Measurements from ENCODE around the gene PLAGL1. TPM values are rescaled to one million over a fixed set of nuclear protein-coding genes. Genes with fewer than 3 reads are reported as not detected.

PLAGL1 gene
- total and polyA plus RNA-seq, 4 donors: 1.3 to 6.3 (median 2.0) TPM

- WGBS: 87% methylated on average over 4 of the region's 4 CpGs
- H3K4me3 ChIP-seq (ENCODE audit: low read depth in 1 of 3, low read length in 3 of 3): no peak overlapping the region
Measured at GRCh38 chr6:143953922-143954321, 54.1 kb downstream of the PLAGL1 start.

More at GRCh38 chr6:143953922-143954321, 54.1 kb downstream of the PLAGL1 start:
- Histone ChIP-seq H3K4me1 (ENCODE audit: control insufficient read depth in 4 of 4, insufficient read depth in 4 of 4, low read length in 3 of 4) (no peaks in the 10 kb centered on the region), H3K36me3 (ENCODE audit: control insufficient read depth in 4 of 4, insufficient read depth in 3 of 4, low read depth in 1 of 4, low read length in 3 of 4) (no peaks in the 10 kb centered on the region), H3K27ac (ENCODE audit: low read depth in 1 of 2, low read length in 2 of 2) (no peak overlapping the region), H3K9ac (ENCODE audit: low read depth in 1 of 2, low read length in 2 of 2) (no peak overlapping the region), H3K27me3 (ENCODE audit: control insufficient read depth in 4 of 4, insufficient read depth in 4 of 4, low read length in 3 of 4) (peaks cover 0 to under 1% (median 0%) of the 10 kb centered on the region in 4 donors), H3K9me3 (ENCODE audit: control insufficient read depth in 4 of 4, low read length in 3 of 4) (no peaks in the 10 kb centered on the region)
- no peak for DNase-seq (ENCODE audit: low spot score)
- no peak for TF ChIP-seq EGR1 (IDR thresholded peaks at IDR 0.05; ENCODE audit: low read depth in 2 of 2)
- TF ChIP-seq RXRA (IDR thresholded peaks at IDR 0.05): no peak
- no peak for TF ChIP-seq ZBTB33 (IDR thresholded peaks at IDR 0.05)
- no peak for TF ChIP-seq YY1 (IDR thresholded peaks at IDR 0.05)
- no peak for TF ChIP-seq FOXA2 (IDR thresholded peaks at IDR 0.05)
- TF ChIP-seq GABPA (IDR thresholded peaks at IDR 0.05 in 1 of 2, conservative IDR thresholded peaks at IDR 0.05 in 1 of 2): no peak
- no peak for TF ChIP-seq FOXA1 (IDR thresholded peaks at IDR 0.05)
- no peak for TF ChIP-seq HNF4G (IDR thresholded peaks at IDR 0.05)
- TF ChIP-seq JUND (IDR thresholded peaks at IDR 0.05): no peak
- TF ChIP-seq REST (IDR thresholded peaks at IDR 0.05): no peak
- TF ChIP-seq, protein P1, sequence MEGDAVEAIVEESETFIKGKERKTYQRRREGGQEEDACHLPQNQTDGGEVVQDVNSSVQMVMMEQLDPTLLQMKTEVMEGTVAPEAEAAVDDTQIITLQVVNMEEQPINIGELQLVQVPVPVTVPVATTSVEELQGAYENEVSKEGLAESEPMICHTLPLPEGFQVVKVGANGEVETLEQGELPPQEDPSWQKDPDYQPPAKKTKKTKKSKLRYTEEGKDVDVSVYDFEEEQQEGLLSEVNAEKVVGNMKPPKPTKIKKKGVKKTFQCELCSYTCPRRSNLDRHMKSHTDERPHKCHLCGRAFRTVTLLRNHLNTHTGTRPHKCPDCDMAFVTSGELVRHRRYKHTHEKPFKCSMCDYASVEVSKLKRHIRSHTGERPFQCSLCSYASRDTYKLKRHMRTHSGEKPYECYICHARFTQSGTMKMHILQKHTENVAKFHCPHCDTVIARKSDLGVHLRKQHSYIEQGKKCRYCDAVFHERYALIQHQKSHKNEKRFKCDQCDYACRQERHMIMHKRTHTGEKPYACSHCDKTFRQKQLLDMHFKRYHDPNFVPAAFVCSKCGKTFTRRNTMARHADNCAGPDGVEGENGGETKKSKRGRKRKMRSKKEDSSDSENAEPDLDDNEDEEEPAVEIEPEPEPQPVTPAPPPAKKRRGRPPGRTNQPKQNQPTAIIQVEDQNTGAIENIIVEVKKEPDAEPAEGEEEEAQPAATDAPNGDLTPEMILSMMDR (IDR thresholded peaks at IDR 0.05; ENCODE audit: low read depth, low read length, missing input control): no peak
- TF ChIP-seq NR2F2 (IDR thresholded peaks at IDR 0.05): no peak
- TF ChIP-seq HNF4A (conservative IDR thresholded peaks at IDR 0.05): no peak
- TF ChIP-seq, protein P2, sequence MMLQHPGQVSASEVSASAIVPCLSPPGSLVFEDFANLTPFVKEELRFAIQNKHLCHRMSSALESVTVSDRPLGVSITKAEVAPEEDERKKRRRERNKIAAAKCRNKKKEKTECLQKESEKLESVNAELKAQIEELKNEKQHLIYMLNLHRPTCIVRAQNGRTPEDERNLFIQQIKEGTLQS (IDR thresholded peaks at IDR 0.05): no peak
- no peak for TF ChIP-seq TAF1 (conservative IDR thresholded peaks at IDR 0.05)
- TF ChIP-seq SP1 (IDR thresholded peaks at IDR 0.05): no peak
- TF ChIP-seq, protein P3, sequence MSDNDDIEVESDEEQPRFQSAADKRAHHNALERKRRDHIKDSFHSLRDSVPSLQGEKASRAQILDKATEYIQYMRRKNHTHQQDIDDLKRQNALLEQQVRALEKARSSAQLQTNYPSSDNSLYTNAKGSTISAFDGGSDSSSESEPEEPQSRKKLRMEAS (IDR thresholded peaks at IDR 0.05): no peak
- TF ChIP-seq RAD21 (IDR thresholded peaks at IDR 0.05): no peak
